ENCODE data around the gene FIGLA.

- TF ChIP-seq, protein P1, sequence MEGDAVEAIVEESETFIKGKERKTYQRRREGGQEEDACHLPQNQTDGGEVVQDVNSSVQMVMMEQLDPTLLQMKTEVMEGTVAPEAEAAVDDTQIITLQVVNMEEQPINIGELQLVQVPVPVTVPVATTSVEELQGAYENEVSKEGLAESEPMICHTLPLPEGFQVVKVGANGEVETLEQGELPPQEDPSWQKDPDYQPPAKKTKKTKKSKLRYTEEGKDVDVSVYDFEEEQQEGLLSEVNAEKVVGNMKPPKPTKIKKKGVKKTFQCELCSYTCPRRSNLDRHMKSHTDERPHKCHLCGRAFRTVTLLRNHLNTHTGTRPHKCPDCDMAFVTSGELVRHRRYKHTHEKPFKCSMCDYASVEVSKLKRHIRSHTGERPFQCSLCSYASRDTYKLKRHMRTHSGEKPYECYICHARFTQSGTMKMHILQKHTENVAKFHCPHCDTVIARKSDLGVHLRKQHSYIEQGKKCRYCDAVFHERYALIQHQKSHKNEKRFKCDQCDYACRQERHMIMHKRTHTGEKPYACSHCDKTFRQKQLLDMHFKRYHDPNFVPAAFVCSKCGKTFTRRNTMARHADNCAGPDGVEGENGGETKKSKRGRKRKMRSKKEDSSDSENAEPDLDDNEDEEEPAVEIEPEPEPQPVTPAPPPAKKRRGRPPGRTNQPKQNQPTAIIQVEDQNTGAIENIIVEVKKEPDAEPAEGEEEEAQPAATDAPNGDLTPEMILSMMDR (conservative IDR thresholded peaks at IDR 0.05; ENCODE audit: low read length), result no peak
- TF ChIP-seq EZH2phosphoT487 (IDR thresholded peaks at IDR 0.05; ENCODE audit: borderline replicate concordance), result no peak
These were observed 41.4 kb upstream of the FIGLA start for GRCh38 chr2:70831861-70832260.
